ENCODE results near the gene LILRB5. TPM values are rescaled to one million over a fixed set of nuclear protein-coding genes. Genes with fewer than 3 reads are reported as not detected.

LILRB5 gene
- total and polyA plus RNA-seq, 9 of the 15 experiments (the other 6 are each of a cell fraction or from before 2014, with no cell fraction given), result not detected

- TF ChIP-seq AFF4 (CRISPR knock-in tag; IDR thresholded peaks at IDR 0.05) (no peak), HDAC8 (tag; IDR thresholded peaks at IDR 0.05) (no peak), MBD2 (IDR thresholded peaks at IDR 0.05; ENCODE audit: borderline replicate concordance, low read depth) (no peak; the same call in 1 of the 2 replicates), HNRNPH1 (optimal IDR thresholded peaks at IDR 0.05; ENCODE audit: low read depth, low read length) (no peak), CBX2 (IDR thresholded peaks at IDR 0.05; ENCODE audit: insufficient read depth, low read length, poor library complexity, severe bottlenecking) (no peak), DMBX1 (CRISPR knock-in tag; IDR thresholded peaks at IDR 0.05; ENCODE audit: borderline replicate concordance) (0 out of 2 replicates have a peak, but pooled peaks have one; percentile 42), NR2F6 (CRISPR knock-in tag; IDR thresholded peaks at IDR 0.05) (no peak; the same call in 1 of the 2 replicates), L3MBTL2 (IDR thresholded peaks at IDR 0.05) (peak; percentile 96), ESRRA (IDR thresholded peaks at IDR 0.05; ENCODE audit: borderline replicate concordance, low read depth) (peak; percentile 95), KAT2B (IDR thresholded peaks at IDR 0.05; ENCODE audit: low read depth, low read length) (no peak), YY1 (IDR thresholded peaks at IDR 0.05; ENCODE audit: borderline replicate concordance in 1 of 3, control insufficient read depth in 1 of 3, extremely low read depth in 1 of 3, insufficient read depth in 3 of 3, insufficient read length in 1 of 3, insufficient replicate concordance in 2 of 3, low read depth in 1 of 3, low read length in 2 of 3) (peak in 1 of 3 experiments; percentile 8), GATAD2A (IDR thresholded peaks at IDR 0.05) (no peak), USF2 (CRISPR knock-in tag; IDR thresholded peaks at IDR 0.05) (peak; percentile 72), PTRF (tag; IDR thresholded peaks at IDR 0.05) (no peak), CC2D1A (IDR thresholded peaks at IDR 0.05) (peak; percentile 64; the same call in 1 of the 2 replicates), NFIC (IDR thresholded peaks at IDR 0.05) (peak; percentile 92), SUPT5H (IDR thresholded peaks at IDR 0.05) (peak; percentile 95)
- TF ChIP-seq, protein P1, sequence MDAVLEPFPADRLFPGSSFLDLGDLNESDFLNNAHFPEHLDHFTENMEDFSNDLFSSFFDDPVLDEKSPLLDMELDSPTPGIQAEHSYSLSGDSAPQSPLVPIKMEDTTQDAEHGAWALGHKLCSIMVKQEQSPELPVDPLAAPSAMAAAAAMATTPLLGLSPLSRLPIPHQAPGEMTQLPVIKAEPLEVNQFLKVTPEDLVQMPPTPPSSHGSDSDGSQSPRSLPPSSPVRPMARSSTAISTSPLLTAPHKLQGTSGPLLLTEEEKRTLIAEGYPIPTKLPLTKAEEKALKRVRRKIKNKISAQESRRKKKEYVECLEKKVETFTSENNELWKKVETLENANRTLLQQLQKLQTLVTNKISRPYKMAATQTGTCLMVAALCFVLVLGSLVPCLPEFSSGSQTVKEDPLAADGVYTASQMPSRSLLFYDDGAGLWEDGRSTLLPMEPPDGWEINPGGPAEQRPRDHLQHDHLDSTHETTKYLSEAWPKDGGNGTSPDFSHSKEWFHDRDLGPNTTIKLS (IDR thresholded peaks at IDR 0.05; ENCODE audit: borderline replicate concordance, low read depth), result peak; percentile 68; the same call in 1 of the 2 replicates
- TF ChIP-seq, protein P2, sequence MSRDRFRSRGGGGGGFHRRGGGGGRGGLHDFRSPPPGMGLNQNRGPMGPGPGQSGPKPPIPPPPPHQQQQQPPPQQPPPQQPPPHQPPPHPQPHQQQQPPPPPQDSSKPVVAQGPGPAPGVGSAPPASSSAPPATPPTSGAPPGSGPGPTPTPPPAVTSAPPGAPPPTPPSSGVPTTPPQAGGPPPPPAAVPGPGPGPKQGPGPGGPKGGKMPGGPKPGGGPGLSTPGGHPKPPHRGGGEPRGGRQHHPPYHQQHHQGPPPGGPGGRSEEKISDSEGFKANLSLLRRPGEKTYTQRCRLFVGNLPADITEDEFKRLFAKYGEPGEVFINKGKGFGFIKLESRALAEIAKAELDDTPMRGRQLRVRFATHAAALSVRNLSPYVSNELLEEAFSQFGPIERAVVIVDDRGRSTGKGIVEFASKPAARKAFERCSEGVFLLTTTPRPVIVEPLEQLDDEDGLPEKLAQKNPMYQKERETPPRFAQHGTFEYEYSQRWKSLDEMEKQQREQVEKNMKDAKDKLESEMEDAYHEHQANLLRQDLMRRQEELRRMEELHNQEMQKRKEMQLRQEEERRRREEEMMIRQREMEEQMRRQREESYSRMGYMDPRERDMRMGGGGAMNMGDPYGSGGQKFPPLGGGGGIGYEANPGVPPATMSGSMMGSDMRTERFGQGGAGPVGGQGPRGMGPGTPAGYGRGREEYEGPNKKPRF (IDR thresholded peaks at IDR 0.05; ENCODE audit: low read depth, low read length), result no peak
These were observed 48.9 kb downstream of the LILRB5 start (continued) for GRCh38 chr19:54207983-54208783.
